ENCODE measurements around the gene PTPRU. TPM values are rescaled to one million over a fixed set of nuclear protein-coding genes. Genes with fewer than 3 reads are reported as not detected.
A peak's percentile ranks its signal among the peaks of the same experiment; 100 is the strongest.
"Not testable (repeated sequence)": the region's sequence is repeated elsewhere in the genome, so short reads cannot be mapped to it uniquely, and the experiment has no call there.

PTPRU gene
- total and polyA plus RNA-seq, 5 experiments from 2014 or later = 0.54 TPM; not detected in 4

DNA sequence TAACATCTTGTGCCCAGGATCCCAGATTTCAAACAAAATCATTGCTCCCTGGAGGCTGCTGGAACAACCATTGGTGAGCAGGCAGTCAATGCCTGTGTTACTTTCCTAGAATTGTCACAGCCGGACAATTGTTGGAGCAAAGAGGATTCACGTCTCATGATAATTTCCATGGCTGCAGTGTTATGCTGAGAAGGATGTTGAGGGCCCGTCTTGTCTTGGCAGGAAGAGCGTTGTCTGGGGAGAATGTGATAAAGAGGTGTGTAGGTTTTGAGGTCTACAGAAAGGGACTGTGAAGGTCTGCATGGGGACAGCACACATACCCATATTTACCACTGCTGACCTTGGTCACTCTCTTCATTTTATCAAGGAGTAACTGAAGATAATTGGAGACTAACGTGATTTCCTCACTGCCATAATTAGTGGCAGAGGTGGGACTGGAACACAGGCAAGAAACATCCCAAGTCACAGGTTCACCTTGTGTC is 11.9 kb upstream of the PTPRU start:
- no peak overlapping the region for H3K4me3 Mint-ChIP-seq
- H3K4me1 Mint-ChIP-seq = peaks cover 3 to 7% (median 5%) of the 10 kb centered on the region in 4 donors
- no peaks in the 10 kb centered on the region for H3K9me3 Mint-ChIP-seq
- POLR2A ChIA-PET = interaction anchor here (0.6 kb wide), 1 partner anchor 1394 kb away, joined by 5 read pairs; no protein-coding TSS in a partner anchor
- no peak for ATAC-seq
- H3K36me3 Mint-ChIP-seq = peaks cover 0 to 19% (median 11%) of the 10 kb centered on the region in 3 donors
- no peaks in the 10 kb centered on the region for H3K27me3 Mint-ChIP-seq
- no peak for DNase-seq
- H3K27ac Mint-ChIP-seq = peak overlapping the region in 1 of 10 donors; percentile 54

DNA sequence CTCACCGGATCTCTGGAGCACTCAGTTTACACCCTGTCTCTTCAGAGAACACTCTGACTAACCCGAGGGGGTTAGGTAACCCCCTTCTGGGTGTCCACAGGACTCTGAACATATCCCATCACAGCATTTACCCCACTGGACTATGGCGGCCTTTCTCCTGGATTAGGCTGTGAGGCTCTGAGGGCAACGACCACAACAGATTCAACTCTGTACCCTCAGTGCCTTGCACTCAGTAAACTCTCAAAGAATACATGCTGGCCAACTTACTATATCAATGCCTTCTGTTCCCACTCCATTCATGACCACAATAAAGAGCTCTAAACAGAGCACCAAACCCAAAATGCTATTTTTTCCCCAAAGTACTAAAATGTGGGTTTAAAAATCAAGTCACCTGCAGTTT is 11.0 kb upstream of the PTPRU start:
- no peak overlapping the region for H3K4me3 Mint-ChIP-seq
- POLR2A ChIA-PET = no interaction called here
- no peak for DNase-seq
- no peak for ATAC-seq
- peaks cover 10 to 14% (median 13%) of the 10 kb centered on the region in 4 donors for H3K4me1 Mint-ChIP-seq
- peaks cover 0 to 14% (median 7%) of the 10 kb centered on the region in 3 donors for H3K36me3 Mint-ChIP-seq
- no peaks in the 10 kb centered on the region for H3K9me3 Mint-ChIP-seq
- H3K27me3 Mint-ChIP-seq = no peaks in the 10 kb centered on the region
- H3K27ac Mint-ChIP-seq = no peak overlapping the region

DNA sequence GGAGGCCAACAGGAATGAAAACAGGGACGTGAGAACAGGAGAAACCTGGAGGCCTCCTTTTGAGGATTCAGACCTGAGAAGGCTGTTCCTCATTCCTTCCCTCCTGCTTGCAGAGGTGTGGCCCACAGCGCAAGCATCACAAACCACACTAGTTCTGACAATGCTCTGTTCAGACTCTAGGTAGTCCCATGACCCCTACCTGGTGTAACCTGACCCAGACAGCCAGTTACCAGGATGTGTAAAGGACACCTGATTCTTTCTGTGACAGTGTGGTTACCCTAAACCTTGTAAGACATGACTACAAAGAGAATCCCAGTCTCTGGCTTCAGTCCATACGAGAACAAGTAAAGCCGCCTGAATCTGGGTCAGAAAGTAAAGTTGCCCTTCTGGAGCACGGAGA is 8.8 kb upstream of the PTPRU start:
- no peak for DNase-seq
- peaks cover 0 to 10% (median 2%) of the 10 kb centered on the region in 3 donors for H3K36me3 Mint-ChIP-seq
- H3K4me1 Mint-ChIP-seq = peaks cover 14 to 26% (median 23%) of the 10 kb centered on the region in 4 donors
- ATAC-seq = no peak
- H3K4me3 Mint-ChIP-seq = peak overlapping the region in 1 of 10 donors; percentile 22
- no peaks in the 10 kb centered on the region for H3K27me3 Mint-ChIP-seq
- POLR2A ChIA-PET = no interaction called here
- no peaks in the 10 kb centered on the region for H3K9me3 Mint-ChIP-seq
- H3K27ac Mint-ChIP-seq = peak overlapping the region in 1 of 10 donors; percentile 67

DNA sequence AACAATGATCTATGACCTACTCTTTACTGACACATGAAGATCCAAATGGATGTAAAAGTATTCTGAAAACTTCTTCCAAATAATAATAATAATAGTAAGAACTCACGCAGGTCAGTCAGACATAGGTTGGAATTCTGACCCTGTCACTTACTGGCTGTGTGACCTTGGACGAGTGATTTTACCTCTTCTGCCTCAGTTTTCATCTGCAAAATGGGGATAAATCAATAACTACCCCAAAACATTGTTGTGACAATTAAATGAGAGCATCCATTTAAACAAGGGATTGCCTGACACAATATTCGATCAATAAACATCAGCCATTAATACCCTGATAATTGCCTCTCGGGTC is 6.1 kb upstream of the PTPRU start:
- Mint-ChIP-seq H3K4me1 (peaks cover 14 to 25% (median 23%) of the 10 kb centered on the region in 4 donors), H3K36me3 (no peaks in the 10 kb centered on the region), H3K9me3 (no peaks in the 10 kb centered on the region), H3K27ac (peak overlapping the region; percentile 84 to 98 (median 96)), H3K4me3 (peak overlapping the region; percentile 91 to 99 (median 93)), H3K27me3 (peaks cover 0 to 5% (median 2%) of the 10 kb centered on the region in 5 donors)
- POLR2A ChIA-PET = interaction anchor here (0.7 to 2.5 kb wide), 3 partner anchors 48 to 1150 kb away, joined by 3 to 10 read pairs (median 3); partner anchors contain the start of gene SRSF4
- DNase-seq (no peak), ATAC-seq (no peak)

DNA sequence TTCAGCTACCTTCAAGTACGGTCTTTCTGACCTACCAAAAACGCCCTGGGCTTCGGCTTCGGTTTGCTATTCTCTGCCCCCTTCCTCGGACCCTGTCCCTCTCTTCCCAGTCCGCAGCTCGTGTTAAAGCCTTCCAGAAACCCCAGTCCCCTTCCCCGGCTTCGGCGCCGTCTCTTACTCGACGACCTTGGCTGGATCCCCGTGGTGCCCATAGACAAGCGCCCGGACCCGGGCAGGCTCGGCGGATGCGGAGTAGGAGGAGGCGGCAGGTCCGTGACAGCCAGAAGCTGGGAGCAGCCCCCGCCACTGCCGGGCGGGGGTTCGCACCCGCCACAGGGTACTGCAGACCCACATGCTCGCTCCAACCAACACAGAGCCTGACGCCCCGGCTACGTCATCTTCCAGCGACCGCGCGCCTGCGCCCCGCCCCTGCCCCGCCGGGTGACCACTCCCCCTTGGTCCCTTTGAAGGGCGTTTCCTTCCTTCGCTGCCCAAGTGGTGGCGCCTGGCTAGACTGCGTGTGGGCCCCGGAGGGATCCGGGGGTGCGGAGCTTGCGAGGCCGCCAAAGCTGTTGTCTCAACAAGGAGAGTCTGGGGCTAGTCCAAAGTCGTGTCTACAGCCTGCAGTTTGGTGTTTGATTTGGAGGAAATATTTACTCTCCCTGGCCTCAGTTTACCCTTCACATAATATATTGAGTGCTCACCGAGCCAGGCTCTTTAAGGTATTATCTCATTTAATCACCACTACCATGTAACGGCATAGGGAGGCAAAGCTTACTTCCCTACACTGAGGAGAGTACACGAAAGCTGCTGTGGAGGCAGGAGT is 5.6 kb upstream of the PTPRU start, which contains the start of gene MECR:
MECR (minus strand) TSS at position 382 of the 826 bp plus-strand sequence; CDS start at position 354, 28 bp downstream.
- Mint-ChIP-seq H3K9me3 (no peaks in the 10 kb centered on the region), H3K27ac (peak within 1 kb of the TSS; percentile 84 to 98 (median 96)), H3K4me1 (peaks cover 11 to 26% (median 21%) of the 10 kb centered on the region in 4 donors), H3K36me3 (no peaks in the 10 kb centered on the region), H3K27me3 (peaks cover 0 to 8% (median 6%) of the 10 kb centered on the region in 5 donors), H3K4me3 (peak within 1 kb of the TSS; percentile 91 to 99 (median 93))
- ATAC-seq = peak; percentile 94 to 96
- peak; percentile 89 to 98 (median 95) for DNase-seq
- POLR2A ChIA-PET = interaction anchor here (1.3 to 2.5 kb wide), 2 partner anchors 49 to 1150 kb away, joined by 3 to 10 read pairs; partner anchors contain the start of gene SRSF4

DNA sequence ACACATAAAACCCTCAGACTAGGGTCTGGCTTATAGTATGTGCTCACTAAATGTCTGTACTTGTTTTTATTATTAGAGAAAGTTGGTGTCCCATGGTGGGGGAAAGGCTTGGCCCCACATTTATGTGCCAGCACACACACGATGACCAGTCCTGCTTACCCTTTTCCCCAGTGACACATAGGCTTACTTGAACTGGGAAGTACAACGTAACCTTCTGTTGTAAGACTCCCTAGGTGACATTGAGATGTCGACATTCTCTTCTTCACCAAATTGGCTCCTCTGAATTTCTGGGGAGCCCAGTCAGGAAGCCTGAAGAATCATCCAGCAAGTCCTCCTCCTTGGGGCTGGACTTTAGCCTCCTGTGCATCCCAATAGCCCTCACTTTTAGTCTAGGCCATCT is 3.9 kb upstream of the PTPRU start:
- Mint-ChIP-seq H3K9me3 (no peaks in the 10 kb centered on the region), H3K27me3 (peaks cover 9 to 20% (median 16%) of the 10 kb centered on the region in 5 donors), H3K4me1 (peaks cover 18 to 37% (median 32%) of the 10 kb centered on the region in 4 donors), H3K4me3 (peak overlapping the region in 4 of 10 donors; percentile 14 to 76 (median 39)), H3K27ac (peak overlapping the region in 2 of 10 donors; percentile 11 to 57), H3K36me3 (peaks cover 0 to 7% (median 0%) of the 10 kb centered on the region in 3 donors)
- DNase-seq = no peak
- POLR2A ChIA-PET = interaction anchor here (2.5 kb wide), 1 partner anchor 51 kb away, joined by 10 read pairs; the partner anchor contains the start of gene SRSF4
- no peak for ATAC-seq

DNA sequence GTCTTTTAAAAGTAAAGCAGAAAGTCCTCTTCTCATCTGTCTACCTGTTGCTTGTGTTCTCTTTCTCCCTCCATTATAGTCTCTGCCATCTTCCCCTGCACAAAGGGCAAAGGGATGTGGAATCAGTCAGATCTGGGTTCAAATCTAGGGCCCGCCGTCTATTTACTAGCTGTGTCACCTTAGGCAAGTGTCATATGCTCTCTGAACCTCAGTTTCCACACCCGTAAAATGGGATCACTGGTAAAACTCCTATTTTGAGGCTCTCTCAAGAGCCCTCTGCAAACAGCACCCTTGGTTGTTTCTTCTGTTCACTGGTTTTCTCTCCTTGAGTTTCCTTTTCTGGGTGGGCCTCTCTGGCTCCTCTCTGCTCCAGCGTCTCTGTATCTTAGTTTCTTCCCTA is 2.6 kb upstream of the PTPRU start:
- Mint-ChIP-seq H3K4me3 (peak overlapping the region in 2 of 10 donors; percentile 43 to 72), H3K27ac (peak overlapping the region in 2 of 10 donors; percentile 1 to 68), H3K36me3 (peaks cover 0 to 7% (median 0%) of the 10 kb centered on the region in 3 donors), H3K9me3 (no peaks in the 10 kb centered on the region), H3K4me1 (peaks cover 21 to 40% (median 36%) of the 10 kb centered on the region in 4 donors), H3K27me3 (peaks cover 15 to 28% (median 21%) of the 10 kb centered on the region in 5 donors)
- POLR2A ChIA-PET = interaction anchor here (0.7 kb wide), 1 partner anchor 1147 kb away, joined by 5 read pairs; no protein-coding TSS in a partner anchor
- ATAC-seq (no peak), DNase-seq (no peak)

DNA sequence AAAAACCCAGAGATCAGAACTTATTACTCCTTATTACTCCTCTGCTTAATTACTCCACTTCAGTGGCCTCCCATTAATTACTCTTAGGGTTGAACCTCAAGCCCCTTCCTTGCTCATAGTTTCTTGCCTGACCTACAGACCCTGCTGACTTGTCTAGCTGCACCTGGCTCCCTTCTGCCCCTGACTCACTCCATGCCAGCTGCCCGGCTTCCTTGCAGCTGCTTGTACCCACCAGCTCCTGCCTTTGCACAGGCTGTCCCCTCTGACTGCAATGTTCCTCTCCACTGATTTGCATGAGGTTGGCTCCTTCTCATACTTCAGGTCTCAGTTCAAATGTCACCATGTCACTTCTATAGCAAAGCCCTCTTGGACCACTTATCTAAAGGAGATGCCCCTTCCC is 1.9 kb upstream of the PTPRU start:
- Mint-ChIP-seq H3K36me3 (peaks cover 0 to 7% (median 0%) of the 10 kb centered on the region in 3 donors), H3K27ac (peak overlapping the region in 1 of 10 donors; percentile 5), H3K4me3 (peak overlapping the region in 1 of 10 donors; percentile 12), H3K27me3 (peaks cover 23 to 36% (median 27%) of the 10 kb centered on the region in 5 donors), H3K4me1 (peaks cover 22 to 41% (median 36%) of the 10 kb centered on the region in 4 donors), H3K9me3 (no peaks in the 10 kb centered on the region)
- DNase-seq = no peak
- POLR2A ChIA-PET = no interaction called here
- ATAC-seq = no peak

DNA sequence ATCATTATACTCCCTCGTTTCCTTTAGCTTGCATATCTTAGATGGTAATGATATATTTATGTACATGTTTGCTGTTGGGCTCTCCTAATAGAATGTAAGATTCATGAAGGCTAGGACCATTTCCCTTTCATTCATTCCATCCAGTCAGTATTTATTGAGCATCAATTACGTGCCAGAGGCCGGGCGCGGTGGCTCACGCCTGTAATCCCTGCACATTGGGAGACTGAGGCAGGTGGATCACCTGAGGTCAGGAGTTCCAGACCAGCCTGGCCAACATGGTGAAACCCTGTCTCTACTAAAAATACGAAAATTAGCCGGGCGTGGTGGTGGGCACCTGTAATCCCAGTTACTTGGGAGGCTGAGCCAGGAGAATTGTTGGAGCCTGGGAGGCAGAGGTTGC is 1.4 kb upstream of the PTPRU start:
- H3K9me3 Mint-ChIP-seq, DNase-seq, H3K36me3 Mint-ChIP-seq, ATAC-seq, POLR2A ChIA-PET: not testable (repeated sequence)
- Mint-ChIP-seq H3K27me3 (peaks cover 27 to 40% (median 31%) of the 10 kb centered on the region in 5 donors), H3K27ac (peak overlapping the region in 1 of 10 donors; percentile 5), H3K4me1 (peaks cover 19 to 36% (median 32%) of the 10 kb centered on the region in 4 donors), H3K4me3 (peak overlapping the region in 1 of 10 donors; percentile 12)

DNA sequence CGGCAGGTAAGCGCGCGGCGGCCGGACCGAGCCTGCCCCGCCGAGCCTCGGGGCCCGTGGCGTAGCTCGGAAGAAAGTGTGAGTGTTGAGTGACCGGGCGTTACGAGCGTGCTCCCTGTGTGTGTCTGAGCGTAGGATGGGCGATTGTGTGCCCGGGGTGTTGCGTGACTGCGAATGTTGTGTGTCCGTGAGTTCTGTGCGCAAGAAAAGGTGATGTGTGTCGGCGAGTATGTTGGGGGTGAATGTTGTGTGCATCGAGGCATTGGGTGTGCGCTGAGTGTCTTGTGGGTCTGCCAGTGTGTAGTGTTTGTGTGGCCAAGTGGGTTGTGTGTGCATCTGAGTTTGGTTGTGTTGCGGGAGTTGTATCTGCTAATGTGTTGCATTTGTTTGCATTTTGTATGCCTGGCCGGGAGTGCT is 398 bp downstream of the PTPRU start:
- Mint-ChIP-seq H3K27me3 (peaks cover 34 to 58% (median 43%) of the 10 kb centered on the region in 5 donors), H3K27ac (peak overlapping the region in 4 of 10 donors; percentile 21 to 63 (median 50)), H3K36me3 (peaks cover 0 to 7% (median 0%) of the 10 kb centered on the region in 3 donors), H3K4me1 (peaks cover 10 to 20% (median 18%) of the 10 kb centered on the region in 4 donors), H3K9me3 (no peaks in the 10 kb centered on the region), H3K4me3 (peak overlapping the region; percentile 73 to 97 (median 84))
- POLR2A ChIA-PET = no interaction called here
- no peak for ATAC-seq
- DNase-seq = no peak

DNA sequence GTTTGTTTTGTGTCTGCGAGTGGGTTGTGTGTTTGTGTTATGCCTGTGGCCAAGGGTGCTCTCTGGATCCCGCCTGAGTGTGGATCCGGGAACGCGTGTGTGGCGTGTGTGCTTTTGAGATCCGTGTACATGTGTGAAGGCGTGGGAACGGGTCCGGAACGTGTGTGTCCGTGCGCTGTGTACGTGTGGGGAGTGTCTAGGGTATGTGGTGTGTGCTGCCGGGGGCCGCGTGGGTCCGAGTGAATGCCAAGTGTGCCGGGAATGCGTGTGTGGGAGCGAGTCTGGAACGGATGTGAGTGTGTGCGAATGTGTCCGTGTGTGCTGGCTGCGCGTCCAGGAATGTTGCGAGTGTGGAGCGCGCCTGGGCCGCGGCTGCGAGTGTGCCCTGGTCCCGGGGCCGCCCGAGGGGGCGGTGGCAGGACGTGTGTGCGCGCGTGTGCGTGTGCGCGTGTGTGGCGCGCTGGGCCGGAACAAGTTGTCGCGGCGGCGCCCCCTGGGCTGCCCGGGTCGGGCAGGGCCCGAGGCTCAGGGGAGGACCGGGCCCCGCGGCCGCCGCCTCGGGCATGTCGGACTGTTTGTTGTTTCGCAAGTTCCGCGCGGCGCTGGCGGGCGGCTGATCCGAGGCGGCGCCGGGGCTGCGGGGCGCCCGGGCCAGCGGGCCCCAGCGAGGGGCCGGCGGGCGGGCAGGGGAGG is 953 bp downstream of the PTPRU start:
- H3K36me3 Mint-ChIP-seq = peaks cover 0 to 7% (median 0%) of the 10 kb centered on the region in 3 donors
- peak in 3 of 10 donors; percentile 12 to 45 (median 13) for DNase-seq
- H3K4me1 Mint-ChIP-seq = peaks cover 10 to 20% (median 18%) of the 10 kb centered on the region in 4 donors
- no peaks in the 10 kb centered on the region for H3K9me3 Mint-ChIP-seq
- H3K4me3 Mint-ChIP-seq = peak overlapping the region; percentile 73 to 97 (median 84)
- H3K27me3 Mint-ChIP-seq = peaks cover 34 to 60% (median 43%) of the 10 kb centered on the region in 5 donors
- POLR2A ChIA-PET = no interaction called here
- peak overlapping the region in 4 of 10 donors; percentile 21 to 63 (median 50) for H3K27ac Mint-ChIP-seq
- peak; percentile 18 to 27 for ATAC-seq

Data from naive thymus-derived CD8-positive, alpha-beta T cell (primary cell).